GM18873 (cell line): Measurements from ENCODE around the gene SLC29A4.
"Not testable (repeated sequence)": the region's sequence is repeated elsewhere in the genome, so short reads cannot be mapped to it uniquely, and the experiment has no call there.

Experiments
- ATAC-seq: cut with Tn5 transposase; IDR thresholded peaks from one replicate; pipeline ENCODE4 v1.9.1; 2021; ENCODE audit warnings: mild to moderate bottlenecking, moderate library complexity, moderate number of reproducible peaks; ENCODE audit not compliant: unreplicated experiment, low FRiP score

SLC29A4 gene

DNA sequence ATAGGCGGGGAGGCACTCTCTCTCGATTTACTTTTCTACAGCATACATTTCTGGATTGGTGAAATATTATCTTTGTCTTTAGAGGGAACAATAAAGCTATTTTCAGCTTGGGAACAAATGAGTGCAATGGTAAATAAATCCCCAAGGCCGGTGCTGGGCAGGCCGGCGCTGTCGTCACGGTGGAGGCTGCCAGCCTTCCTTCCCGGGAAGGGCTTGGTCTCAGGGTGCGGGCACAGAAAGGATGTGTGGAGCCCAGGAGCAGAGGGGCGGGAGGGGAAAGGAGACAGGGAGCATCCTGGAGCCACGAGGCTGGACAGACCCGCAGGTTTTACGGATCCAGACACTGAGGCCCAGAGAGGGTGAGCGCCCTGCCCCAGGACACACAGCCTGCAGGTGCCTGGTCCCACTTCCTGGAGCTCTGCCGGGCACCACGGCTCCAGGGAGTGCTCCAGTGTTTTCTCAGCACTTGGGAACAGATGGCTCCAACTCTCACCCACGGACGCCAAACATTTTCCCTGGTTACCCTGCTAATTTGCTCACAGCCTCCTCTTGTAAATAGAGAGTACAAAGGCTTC, 8.8 kb upstream of the SLC29A4 start:
- ATAC-seq = not testable (repeated sequence)

GRCh38 chr7:5274441-5274840, 8.3 kb upstream of the SLC29A4 start:
- no peak for ATAC-seq

DNA sequence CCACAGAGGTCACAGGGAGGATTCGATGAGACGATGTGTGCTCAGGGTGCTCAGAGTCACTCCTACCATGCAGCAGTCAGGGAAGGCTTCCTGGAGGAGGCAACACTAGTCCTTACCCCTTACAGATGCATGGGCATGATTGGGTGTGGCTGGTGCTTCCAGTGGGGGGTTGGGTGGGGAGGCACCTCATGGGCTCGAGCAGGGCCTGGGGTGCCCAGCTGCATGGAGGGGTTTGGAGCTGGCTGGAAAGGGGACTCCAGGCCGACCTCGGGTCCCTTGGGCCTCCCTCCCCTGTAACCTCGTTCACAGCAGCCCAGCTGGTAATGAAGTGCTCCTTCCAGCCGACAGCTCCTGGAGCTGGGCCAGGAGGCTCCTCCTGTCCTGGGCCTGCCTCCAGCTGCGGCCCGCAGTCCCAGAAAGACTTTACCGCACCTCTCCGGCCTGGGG, 7.7 kb upstream of the SLC29A4 start:
- ATAC-seq = not testable (repeated sequence)

- ATAC-seq = not testable (repeated sequence)
These were observed 7.2 kb upstream of the SLC29A4 start for GRCh38 chr7:5275510-5275909.

DNA sequence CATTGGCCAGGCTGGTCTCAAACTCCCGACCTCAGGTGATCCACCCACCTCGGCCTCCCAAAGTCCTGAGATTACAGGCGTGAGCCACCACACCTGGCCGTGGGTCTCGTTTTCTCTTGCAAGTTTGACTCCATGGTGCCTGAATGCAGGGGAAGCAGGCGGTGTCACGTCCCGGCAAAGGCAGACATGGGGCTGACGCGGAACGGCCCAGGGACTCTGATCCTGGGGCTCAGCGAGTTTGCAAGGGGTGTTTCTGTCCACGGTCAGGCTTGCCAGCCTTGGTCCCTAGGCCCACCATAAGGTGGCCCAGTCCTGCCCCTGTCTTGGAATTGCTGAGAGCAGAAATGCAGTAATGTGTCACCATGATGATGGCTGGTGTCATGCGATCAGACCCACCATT, 6.6 kb upstream of the SLC29A4 start:
- not testable (repeated sequence) for ATAC-seq

DNA sequence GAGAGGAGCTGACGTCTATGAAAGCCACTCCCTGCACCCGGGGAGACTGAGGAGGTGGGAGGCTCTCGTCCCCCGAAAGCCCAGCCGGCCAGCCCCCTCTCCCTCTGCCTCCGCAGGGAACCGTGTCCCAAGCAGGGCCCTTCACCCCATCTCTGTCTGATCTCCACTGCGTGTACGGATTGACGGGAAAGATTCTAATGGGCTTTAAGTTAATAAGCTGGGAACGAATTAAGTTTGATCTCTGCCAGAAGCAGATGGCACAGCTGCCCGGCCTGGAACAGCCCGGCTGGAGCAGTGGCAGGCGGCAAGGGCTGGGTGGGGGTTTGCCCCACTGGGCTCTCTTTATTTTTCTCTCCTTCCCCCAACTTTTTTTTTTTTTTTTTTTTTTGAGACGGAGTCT, 6.1 kb upstream of the SLC29A4 start:
- ATAC-seq = no peak

- no peak for ATAC-seq
These were observed 4.0 kb upstream of the SLC29A4 start for GRCh38 chr7:5278766-5279165.

DNA sequence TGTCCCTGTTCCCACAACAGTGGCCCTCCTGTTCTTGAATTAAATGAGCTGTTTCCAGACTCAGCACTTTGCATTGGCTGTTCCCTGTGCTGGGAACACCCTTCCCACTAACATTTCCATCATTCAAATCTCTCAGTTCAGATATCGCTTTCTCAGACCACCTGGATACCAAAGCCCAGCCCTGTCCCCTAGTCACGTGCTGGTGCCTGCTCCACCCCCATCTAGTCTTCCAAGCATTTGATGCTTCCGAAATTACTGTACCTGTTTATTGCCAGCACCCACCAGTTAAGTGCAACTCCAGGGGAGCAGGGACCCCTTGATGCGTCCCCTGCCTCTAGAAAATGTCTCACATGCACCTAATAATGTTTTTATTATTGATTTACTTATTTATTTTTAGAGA, 3.0 kb upstream of the SLC29A4 start:
- ATAC-seq = no peak

- ATAC-seq = not testable (repeated sequence)
These were observed 894 bp upstream of the SLC29A4 start for GRCh38 chr7:5281598-5282500.

- ATAC-seq = no peak
These were observed 919 bp downstream of the SLC29A4 start for GRCh38 chr7:5283421-5284303.

DNA sequence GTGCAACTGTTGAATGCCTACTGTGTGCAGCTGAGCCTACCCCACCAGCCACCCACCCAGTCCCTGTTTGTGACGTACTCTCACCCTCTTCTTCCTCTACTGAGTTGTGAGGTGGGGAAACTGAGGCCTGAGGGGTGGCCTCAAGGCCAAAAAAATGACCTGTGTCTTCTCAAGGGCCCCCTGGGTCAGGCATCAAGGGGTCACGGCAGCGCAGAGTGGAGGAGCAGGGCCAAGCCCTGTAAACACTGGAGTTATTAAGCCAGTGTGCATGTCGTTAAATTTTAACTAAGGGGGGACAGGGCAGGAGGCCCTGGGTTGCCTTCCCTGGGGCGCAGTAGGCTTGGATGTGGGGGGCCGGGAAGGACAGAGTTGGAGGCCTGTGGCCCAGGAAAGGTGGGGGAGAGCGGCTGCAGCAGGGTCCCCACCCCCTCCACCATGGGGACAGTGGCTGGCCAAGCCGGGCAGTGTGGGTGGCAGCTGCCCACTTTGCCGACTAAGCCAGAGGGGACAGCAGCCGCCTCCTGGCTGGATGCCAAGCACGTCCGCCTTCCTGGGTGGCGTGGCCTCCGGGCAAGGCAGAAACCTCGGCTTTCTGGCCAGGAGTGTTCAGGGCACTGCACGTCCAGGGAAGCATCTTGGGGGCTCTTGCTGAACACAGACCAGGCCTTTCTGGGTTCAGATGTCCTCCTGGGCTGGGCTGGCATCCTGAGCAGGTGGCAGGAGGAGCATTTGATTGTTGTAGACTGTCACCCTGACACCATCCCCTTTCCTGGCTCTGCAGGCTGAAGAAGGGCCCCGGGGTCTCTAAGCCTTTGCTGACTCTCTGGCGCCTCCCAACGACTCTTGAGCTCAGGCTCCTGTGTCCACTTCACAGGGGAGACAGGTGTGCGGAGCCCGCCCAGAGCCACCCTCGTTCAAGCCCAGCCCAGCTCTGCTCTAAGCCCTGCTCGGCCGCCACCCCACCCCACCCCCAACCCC, 1.9 kb downstream of the SLC29A4 start:
- ATAC-seq = no peak

DNA sequence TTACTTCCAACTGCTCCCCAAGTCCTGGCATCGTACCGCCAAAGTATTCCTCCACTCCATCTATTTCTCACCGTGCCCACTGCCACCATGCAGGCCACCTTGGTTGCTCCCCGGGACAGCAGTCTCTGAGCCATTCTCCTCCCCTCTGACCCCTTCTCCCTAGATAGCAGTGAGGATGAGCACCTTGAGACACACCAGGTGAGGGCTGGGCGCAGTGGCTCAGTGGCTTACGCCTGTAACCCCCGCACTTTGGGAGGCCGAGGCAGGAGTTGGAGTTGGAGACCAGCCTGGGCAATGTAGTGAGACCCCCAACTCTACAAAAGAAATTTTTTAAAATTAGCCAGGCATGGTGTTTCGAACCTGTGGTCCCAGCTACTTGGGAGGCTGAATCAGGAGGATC, 4.2 kb downstream of the SLC29A4 start:
- ATAC-seq = no peak

GRCh38 chr7:5287373-5287772, 4.6 kb downstream of the SLC29A4 start:
- not testable (repeated sequence) for ATAC-seq

DNA sequence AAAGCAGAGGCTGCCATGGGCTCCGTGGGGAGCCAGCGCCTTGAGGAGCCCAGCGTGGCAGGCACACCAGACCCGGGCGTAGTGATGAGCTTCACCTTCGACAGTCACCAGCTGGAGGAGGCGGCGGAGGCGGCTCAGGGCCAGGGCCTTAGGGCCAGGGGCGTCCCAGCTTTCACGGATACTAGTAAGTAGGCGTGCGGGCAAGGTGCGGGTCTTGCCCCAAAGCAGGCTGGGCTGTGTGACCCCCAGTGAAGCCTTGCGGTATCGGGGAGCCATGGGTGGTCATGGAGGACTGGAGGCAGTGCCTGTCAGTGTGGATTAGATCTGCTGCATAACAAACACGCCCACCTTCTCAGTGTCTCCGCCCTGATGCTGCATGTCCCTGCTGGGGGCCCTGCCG, 5.1 kb downstream of the SLC29A4 start:
- no peak for ATAC-seq

GRCh38 chr7:5288560-5288959, 5.8 kb downstream of the SLC29A4 start:
- not testable (repeated sequence) for ATAC-seq

DNA sequence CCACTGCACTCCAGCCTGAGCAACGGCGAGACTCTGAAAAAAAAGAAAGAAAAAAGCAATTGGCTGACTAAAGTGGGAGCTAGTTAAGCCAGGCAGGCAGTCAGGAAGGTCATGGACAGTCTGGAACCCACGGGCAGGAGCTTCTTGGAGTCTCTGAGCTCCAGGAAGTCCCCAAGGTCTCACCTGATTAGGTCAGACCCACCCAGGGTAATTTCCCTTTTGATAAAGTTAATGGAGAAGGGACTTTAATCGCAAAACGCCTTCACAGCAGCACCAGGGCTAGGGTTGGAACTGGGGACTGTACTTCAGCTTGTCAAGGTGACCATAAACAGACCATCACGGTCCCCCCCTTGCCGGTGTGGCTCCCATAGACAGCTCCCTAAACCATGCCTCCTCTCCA, 6.6 kb downstream of the SLC29A4 start:
- ATAC-seq = no peak

- ATAC-seq = no peak
These were observed 8.6 kb downstream of the SLC29A4 start for GRCh38 chr7:5291301-5291700.

DNA sequence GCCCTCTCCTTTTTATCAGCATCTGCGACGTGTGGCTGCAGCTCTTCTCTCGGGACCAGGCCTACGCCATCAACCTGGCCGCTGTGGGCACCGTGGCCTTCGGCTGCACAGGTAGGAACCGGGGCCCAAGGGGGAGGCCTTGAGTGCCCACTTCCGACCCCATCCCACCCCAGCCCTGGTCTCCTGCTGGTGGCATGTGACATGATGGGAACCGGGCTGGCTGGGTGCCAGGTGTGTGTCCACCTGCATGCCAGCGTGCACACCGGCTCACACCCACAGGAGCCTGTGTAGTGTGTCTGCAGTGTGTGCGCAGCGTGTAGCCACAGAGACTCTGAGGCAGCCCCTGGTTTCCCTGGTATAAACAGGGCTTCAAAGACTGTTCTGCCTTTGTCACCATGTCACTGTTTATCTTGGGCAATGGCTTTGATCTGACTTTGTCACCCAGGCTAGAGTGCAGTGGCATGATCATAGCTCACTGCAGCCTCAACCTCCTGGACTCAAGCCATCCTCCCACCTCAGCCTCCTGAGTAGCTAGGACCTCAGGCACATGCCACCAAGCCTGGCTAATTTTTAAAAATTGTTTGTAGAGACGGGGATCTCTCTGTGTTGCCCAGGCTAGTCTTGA, 9.1 kb downstream of the SLC29A4 start:
- ATAC-seq = not testable (repeated sequence)
